GM23338 (cell line): Measurements from ENCODE around the gene CDK5RAP2. TPM values are rescaled to one million over a fixed set of nuclear protein-coding genes. Genes with fewer than 3 reads are reported as not detected.

Source experiments
- ATAC-seq: fragments of 200-7000 bp; cut with Tn5 transposase; 3 replicates; pipeline ENCODE4 v1.9.1; 2020
- DNase-seq: peaks from one replicate; pipeline ENCODE4 v3.0.0-alpha.2; 2015; ENCODE audit warnings: low spot score
- H2AFZ ChIP-seq: fragments of 200-600 bp; sonication (generic); 2 replicates; pipeline ENCODE4 v1.8.0; 2016; ENCODE audit warnings: antibody characterized with exemption, mild to moderate bottlenecking, moderate library complexity
- H3F3A ChIP-seq: fragments of 200-600 bp; sonication (generic); replicated peaks from 2 replicates; pipeline ENCODE4 v1.8.0; 2017; ENCODE audit warnings: antibody characterized with exemption, mixed run types, low read depth
- H3K27ac ChIP-seq: fragments of 200-600 bp; sonication (generic); 2 replicates; pipeline ENCODE4 v1.6.1; 2016; ENCODE audit warnings: low read depth
- H3K27me3 ChIP-seq: fragments of 200-600 bp; sonication (generic); 2 replicates; pipeline ENCODE4 v1.8.0; 2016; ENCODE audit warnings: mild to moderate bottlenecking, mixed run types, moderate library complexity; ENCODE audit not compliant: insufficient read depth
- H3K36me3 ChIP-seq: fragments of 200-600 bp; sonication (generic); 2 replicates; pipeline ENCODE4 v1.8.0; 2016; ENCODE audit warnings: mild to moderate bottlenecking; ENCODE audit not compliant: insufficient read depth
- H3K4me1 ChIP-seq: fragments of 200-600 bp; sonication (generic); 2 replicates; pipeline ENCODE4 v1.8.0; 2016; ENCODE audit warnings: mild to moderate bottlenecking, moderate library complexity; ENCODE audit not compliant: insufficient read depth
- H3K4me2 ChIP-seq: fragments of 200-600 bp; sonication (generic); 2 replicates; pipeline ENCODE4 v1.7.1; 2017; ENCODE audit warnings: mixed run types
- H3K4me3 ChIP-seq: fragments of 200-600 bp; sonication (generic); 2 replicates; pipeline ENCODE4 v1.6.1; 2016; ENCODE audit warnings: mixed run types
- H3K79me2 ChIP-seq: fragments of 200-600 bp; sonication (generic); replicated peaks from 2 replicates; pipeline ENCODE4 v1.8.0; 2017; ENCODE audit warnings: mild to moderate bottlenecking; ENCODE audit not compliant: insufficient read depth
- H3K9me2 ChIP-seq: fragments of 200-600 bp; sonication (generic); 2 replicates; pipeline ENCODE4 v1.8.0; 2017; ENCODE audit not compliant: insufficient read depth
- H4K20me1 ChIP-seq: fragments of 200-600 bp; sonication (generic); replicated peaks from 2 replicates; pipeline ENCODE4 v1.8.0; 2017; ENCODE audit warnings: mild to moderate bottlenecking; ENCODE audit not compliant: insufficient read depth
- H3K27ac Mint-ChIP-seq: 2 replicates; pipeline ENCODE4 v1.8.0; 2020; ENCODE audit warnings: inconsistent platforms, mild to moderate bottlenecking, moderate library complexity, mixed read lengths
- H3K27me3 Mint-ChIP-seq: 3 replicates; pipeline ENCODE4 v1.8.0; 2022; ENCODE audit warnings: low read depth, mild to moderate bottlenecking, moderate library complexity, mixed read lengths, inconsistent platforms; ENCODE audit not compliant: insufficient read depth, poor library complexity
- H3K36me3 Mint-ChIP-seq: 3 replicates; pipeline ENCODE4 v1.8.0; 2021; ENCODE audit warnings: low read depth, mild to moderate bottlenecking, inconsistent platforms, moderate library complexity, mixed read lengths
- H3K4me1 Mint-ChIP-seq: 3 replicates; pipeline ENCODE4 v1.8.0; 2020; ENCODE audit warnings: mild to moderate bottlenecking, inconsistent platforms, mixed read lengths
- H3K4me3 Mint-ChIP-seq: 3 replicates; pipeline ENCODE4 v1.8.0; 2021; ENCODE audit warnings: moderate library complexity, mild to moderate bottlenecking, inconsistent platforms, mixed read lengths
- H3K9me3 Mint-ChIP-seq: 3 replicates; pipeline ENCODE4 v1.8.0; 2020; ENCODE audit warnings: moderate library complexity, mild to moderate bottlenecking, inconsistent platforms, mixed read lengths
- CREB1 ChIP-seq: fragments of 250-450 bp; sonication (Bioruptor Pico); IDR thresholded peaks from 2 replicates; pipeline ENCODE4 v1.5.0; 2020; ENCODE audit warnings: low read depth, mild to moderate bottlenecking, moderate library complexity
- EZH2 ChIP-seq: fragments of 200-600 bp; sonication (generic); IDR thresholded peaks from one replicate; pipeline ENCODE4 v1.8.0; 2017; ENCODE audit warnings: antibody characterized with exemption, mild to moderate bottlenecking, low read depth; ENCODE audit not compliant: unreplicated experiment
- EZH2phosphoT487 ChIP-seq: fragments of 200-600 bp; sonication (generic); IDR thresholded peaks from one replicate; pipeline ENCODE4 v1.8.1; 2018; ENCODE audit warnings: antibody characterized with exemption; ENCODE audit not compliant: unreplicated experiment
- JUNB ChIP-seq: IDR thresholded peaks from one replicate; pipeline ENCODE4 v1.6.1; 2016; ENCODE audit warnings: antibody characterized with exemption; ENCODE audit not compliant: unreplicated experiment
- POLR2AphosphoS5 ChIP-seq: IDR thresholded peaks from 2 replicates; pipeline ENCODE4 v1.6.1; 2016; ENCODE audit warnings: antibody characterized with exemption, low read depth
- STAT1 ChIP-seq: IDR thresholded peaks from one replicate; pipeline ENCODE4 v1.6.1; 2016; ENCODE audit warnings: antibody characterized with exemption; ENCODE audit not compliant: unreplicated experiment
- ZNF331 ChIP-seq: fragments of 250-450 bp; sonication (Bioruptor Pico); IDR thresholded peaks from 2 replicates; pipeline ENCODE4 v1.5.0; 2020; ENCODE audit warnings: low read depth, mild to moderate bottlenecking, moderate library complexity
- polyA plus RNA-seq: library from polyadenylated mRNA; unstranded; fragments of >200 nt; fragmentation: Nextera tagmentation; extraction: Ambion mirVana; gene quantifications from 2 replicates; pipeline ENCODE4 v1.2.1, GENCODE V29; 2016
- total RNA-seq: library from RNA; depleted of rRNA; stranded (reverse); fragments of >200 nt; shearing (Covaris generic); gene quantifications from 2 replicates; pipeline ENCODE4 v1.2.3, GENCODE V29; 2014
- TF ChIP-seq, protein P1 (sequence below), 2 experiments: fragments of 200-600 bp in 1 of 2; sonication (generic) in 1 of 2; conservative IDR thresholded peaks; 2 replicates each; pipeline versions ENCODE4 v1.5.1 to v1.6.1; 2016 to 2017; ENCODE audit warnings: antibody characterized with exemption in 2 of 2, low read depth in 2 of 2, mild to moderate bottlenecking in 2 of 2, moderate library complexity in 1 of 2
- TF ChIP-seq, protein P2 (sequence below): IDR thresholded peaks from 2 replicates; pipeline ENCODE4 v1.6.1; 2016; ENCODE audit warnings: antibody characterized with exemption
- TF ChIP-seq, protein P3 (sequence below): IDR thresholded peaks from one replicate; pipeline ENCODE4 v1.6.1; 2018; ENCODE audit warnings: antibody characterized with exemption; ENCODE audit not compliant: unreplicated experiment
- TF ChIP-seq, protein P4 (sequence below): fragments of 250-450 bp; sonication (Bioruptor Pico); IDR thresholded peaks from 2 replicates; pipeline ENCODE4 v1.5.0; 2020; ENCODE audit warnings: mild to moderate bottlenecking, moderate library complexity

The CDK5RAP2 gene
- total and polyA plus RNA-seq, 2 experiments from 2014 or later: 50.7 to 65.7 TPM

DNA sequence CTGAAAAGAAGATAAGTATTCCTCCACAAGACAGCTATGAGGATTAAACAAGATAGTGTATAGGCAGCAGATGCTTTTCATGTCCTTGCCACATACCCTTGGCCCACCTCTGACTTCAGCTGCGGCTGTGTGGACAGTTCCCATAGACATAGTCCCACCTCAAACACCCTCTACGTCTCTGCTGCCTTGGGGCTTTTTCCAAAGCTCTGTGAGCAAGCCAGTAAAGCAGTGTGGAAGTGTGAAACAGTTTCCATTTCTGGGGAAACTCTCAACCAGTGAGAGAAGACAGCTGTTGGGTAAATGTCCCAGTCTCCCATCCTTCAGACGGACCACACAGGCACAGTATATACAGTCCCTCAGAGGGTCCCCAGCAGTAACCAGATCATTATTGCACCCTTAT lies 125.5 kb downstream of the CDK5RAP2 start (continued):
- TF ChIP-seq, protein P1, sequence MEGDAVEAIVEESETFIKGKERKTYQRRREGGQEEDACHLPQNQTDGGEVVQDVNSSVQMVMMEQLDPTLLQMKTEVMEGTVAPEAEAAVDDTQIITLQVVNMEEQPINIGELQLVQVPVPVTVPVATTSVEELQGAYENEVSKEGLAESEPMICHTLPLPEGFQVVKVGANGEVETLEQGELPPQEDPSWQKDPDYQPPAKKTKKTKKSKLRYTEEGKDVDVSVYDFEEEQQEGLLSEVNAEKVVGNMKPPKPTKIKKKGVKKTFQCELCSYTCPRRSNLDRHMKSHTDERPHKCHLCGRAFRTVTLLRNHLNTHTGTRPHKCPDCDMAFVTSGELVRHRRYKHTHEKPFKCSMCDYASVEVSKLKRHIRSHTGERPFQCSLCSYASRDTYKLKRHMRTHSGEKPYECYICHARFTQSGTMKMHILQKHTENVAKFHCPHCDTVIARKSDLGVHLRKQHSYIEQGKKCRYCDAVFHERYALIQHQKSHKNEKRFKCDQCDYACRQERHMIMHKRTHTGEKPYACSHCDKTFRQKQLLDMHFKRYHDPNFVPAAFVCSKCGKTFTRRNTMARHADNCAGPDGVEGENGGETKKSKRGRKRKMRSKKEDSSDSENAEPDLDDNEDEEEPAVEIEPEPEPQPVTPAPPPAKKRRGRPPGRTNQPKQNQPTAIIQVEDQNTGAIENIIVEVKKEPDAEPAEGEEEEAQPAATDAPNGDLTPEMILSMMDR (conservative IDR thresholded peaks at IDR 0.05; ENCODE audit: low read depth in 2 of 2): no peak
- TF ChIP-seq, protein P2, sequence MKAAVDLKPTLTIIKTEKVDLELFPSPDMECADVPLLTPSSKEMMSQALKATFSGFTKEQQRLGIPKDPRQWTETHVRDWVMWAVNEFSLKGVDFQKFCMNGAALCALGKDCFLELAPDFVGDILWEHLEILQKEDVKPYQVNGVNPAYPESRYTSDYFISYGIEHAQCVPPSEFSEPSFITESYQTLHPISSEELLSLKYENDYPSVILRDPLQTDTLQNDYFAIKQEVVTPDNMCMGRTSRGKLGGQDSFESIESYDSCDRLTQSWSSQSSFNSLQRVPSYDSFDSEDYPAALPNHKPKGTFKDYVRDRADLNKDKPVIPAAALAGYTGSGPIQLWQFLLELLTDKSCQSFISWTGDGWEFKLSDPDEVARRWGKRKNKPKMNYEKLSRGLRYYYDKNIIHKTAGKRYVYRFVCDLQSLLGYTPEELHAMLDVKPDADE: no peak

DNA sequence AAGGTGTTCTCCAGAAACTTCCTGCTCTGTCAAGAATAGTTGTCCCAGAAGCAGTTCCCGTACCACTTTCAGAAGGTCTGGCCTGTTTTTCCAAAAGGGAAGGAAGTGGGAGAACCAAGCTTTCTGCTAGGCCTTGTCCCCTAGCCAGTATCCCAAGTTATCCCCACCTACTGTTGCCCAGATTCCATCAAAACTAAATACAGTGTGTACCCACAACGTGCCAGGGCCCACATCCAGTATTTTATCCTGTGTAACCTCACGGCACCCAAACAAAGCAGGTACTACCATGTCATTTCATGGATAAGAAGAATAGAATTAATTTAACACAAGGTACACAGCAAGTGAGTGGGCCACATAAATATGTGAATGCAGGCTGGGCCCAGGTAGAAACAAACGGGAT lies 126.2 kb downstream of the CDK5RAP2 start:
- no peaks in the 10 kb centered on the region; the same call in 2 of the 3 replicates for H3K9me3 Mint-ChIP-seq
- H3K4me3 Mint-ChIP-seq: no peak overlapping the region
- no peak overlapping the region for H3K4me2 ChIP-seq
- no peak overlapping the region for H2AFZ ChIP-seq
- H3K4me1 Mint-ChIP-seq: peaks cover 14% of the 10 kb centered on the region
- ATAC-seq (no peak), DNase-seq (no peak)
- no peak overlapping the region for H3K4me3 ChIP-seq
- H3K9me2 ChIP-seq: no peaks in the 10 kb centered on the region
- no peaks in the 10 kb centered on the region for H3K79me2 ChIP-seq
- H3K36me3 Mint-ChIP-seq: peaks cover 16% of the 10 kb centered on the region
- H3K27me3 ChIP-seq: no peaks in the 10 kb centered on the region
- H3K4me1 ChIP-seq: 0 out of 2 replicates have a peak, but pooled peaks cover 6% of the 10 kb centered on the region
- H3K36me3 ChIP-seq: peaks cover 8% of the 10 kb centered on the region; the same call in 1 of the 2 replicates
- 0 out of 2 replicates have a peak, but pooled peaks cover 5% of the 10 kb centered on the region for H4K20me1 ChIP-seq
- H3K27ac ChIP-seq: no peak overlapping the region
- no peaks in the 10 kb centered on the region for H3K27me3 Mint-ChIP-seq
- H3K27ac Mint-ChIP-seq: no peak overlapping the region
- H3F3A ChIP-seq: no peaks in the 10 kb centered on the region
- TF ChIP-seq CREB1: no peak
- no peak for TF ChIP-seq POLR2AphosphoS5
- no peak for TF ChIP-seq EZH2phosphoT487
- TF ChIP-seq, protein P3, sequence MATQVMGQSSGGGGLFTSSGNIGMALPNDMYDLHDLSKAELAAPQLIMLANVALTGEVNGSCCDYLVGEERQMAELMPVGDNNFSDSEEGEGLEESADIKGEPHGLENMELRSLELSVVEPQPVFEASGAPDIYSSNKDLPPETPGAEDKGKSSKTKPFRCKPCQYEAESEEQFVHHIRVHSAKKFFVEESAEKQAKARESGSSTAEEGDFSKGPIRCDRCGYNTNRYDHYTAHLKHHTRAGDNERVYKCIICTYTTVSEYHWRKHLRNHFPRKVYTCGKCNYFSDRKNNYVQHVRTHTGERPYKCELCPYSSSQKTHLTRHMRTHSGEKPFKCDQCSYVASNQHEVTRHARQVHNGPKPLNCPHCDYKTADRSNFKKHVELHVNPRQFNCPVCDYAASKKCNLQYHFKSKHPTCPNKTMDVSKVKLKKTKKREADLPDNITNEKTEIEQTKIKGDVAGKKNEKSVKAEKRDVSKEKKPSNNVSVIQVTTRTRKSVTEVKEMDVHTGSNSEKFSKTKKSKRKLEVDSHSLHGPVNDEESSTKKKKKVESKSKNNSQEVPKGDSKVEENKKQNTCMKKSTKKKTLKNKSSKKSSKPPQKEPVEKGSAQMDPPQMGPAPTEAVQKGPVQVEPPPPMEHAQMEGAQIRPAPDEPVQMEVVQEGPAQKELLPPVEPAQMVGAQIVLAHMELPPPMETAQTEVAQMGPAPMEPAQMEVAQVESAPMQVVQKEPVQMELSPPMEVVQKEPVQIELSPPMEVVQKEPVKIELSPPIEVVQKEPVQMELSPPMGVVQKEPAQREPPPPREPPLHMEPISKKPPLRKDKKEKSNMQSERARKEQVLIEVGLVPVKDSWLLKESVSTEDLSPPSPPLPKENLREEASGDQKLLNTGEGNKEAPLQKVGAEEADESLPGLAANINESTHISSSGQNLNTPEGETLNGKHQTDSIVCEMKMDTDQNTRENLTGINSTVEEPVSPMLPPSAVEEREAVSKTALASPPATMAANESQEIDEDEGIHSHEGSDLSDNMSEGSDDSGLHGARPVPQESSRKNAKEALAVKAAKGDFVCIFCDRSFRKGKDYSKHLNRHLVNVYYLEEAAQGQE: no peak
- TF ChIP-seq ZNF331 (CRISPR knock-in tag): no peak
- TF ChIP-seq, protein P4, sequence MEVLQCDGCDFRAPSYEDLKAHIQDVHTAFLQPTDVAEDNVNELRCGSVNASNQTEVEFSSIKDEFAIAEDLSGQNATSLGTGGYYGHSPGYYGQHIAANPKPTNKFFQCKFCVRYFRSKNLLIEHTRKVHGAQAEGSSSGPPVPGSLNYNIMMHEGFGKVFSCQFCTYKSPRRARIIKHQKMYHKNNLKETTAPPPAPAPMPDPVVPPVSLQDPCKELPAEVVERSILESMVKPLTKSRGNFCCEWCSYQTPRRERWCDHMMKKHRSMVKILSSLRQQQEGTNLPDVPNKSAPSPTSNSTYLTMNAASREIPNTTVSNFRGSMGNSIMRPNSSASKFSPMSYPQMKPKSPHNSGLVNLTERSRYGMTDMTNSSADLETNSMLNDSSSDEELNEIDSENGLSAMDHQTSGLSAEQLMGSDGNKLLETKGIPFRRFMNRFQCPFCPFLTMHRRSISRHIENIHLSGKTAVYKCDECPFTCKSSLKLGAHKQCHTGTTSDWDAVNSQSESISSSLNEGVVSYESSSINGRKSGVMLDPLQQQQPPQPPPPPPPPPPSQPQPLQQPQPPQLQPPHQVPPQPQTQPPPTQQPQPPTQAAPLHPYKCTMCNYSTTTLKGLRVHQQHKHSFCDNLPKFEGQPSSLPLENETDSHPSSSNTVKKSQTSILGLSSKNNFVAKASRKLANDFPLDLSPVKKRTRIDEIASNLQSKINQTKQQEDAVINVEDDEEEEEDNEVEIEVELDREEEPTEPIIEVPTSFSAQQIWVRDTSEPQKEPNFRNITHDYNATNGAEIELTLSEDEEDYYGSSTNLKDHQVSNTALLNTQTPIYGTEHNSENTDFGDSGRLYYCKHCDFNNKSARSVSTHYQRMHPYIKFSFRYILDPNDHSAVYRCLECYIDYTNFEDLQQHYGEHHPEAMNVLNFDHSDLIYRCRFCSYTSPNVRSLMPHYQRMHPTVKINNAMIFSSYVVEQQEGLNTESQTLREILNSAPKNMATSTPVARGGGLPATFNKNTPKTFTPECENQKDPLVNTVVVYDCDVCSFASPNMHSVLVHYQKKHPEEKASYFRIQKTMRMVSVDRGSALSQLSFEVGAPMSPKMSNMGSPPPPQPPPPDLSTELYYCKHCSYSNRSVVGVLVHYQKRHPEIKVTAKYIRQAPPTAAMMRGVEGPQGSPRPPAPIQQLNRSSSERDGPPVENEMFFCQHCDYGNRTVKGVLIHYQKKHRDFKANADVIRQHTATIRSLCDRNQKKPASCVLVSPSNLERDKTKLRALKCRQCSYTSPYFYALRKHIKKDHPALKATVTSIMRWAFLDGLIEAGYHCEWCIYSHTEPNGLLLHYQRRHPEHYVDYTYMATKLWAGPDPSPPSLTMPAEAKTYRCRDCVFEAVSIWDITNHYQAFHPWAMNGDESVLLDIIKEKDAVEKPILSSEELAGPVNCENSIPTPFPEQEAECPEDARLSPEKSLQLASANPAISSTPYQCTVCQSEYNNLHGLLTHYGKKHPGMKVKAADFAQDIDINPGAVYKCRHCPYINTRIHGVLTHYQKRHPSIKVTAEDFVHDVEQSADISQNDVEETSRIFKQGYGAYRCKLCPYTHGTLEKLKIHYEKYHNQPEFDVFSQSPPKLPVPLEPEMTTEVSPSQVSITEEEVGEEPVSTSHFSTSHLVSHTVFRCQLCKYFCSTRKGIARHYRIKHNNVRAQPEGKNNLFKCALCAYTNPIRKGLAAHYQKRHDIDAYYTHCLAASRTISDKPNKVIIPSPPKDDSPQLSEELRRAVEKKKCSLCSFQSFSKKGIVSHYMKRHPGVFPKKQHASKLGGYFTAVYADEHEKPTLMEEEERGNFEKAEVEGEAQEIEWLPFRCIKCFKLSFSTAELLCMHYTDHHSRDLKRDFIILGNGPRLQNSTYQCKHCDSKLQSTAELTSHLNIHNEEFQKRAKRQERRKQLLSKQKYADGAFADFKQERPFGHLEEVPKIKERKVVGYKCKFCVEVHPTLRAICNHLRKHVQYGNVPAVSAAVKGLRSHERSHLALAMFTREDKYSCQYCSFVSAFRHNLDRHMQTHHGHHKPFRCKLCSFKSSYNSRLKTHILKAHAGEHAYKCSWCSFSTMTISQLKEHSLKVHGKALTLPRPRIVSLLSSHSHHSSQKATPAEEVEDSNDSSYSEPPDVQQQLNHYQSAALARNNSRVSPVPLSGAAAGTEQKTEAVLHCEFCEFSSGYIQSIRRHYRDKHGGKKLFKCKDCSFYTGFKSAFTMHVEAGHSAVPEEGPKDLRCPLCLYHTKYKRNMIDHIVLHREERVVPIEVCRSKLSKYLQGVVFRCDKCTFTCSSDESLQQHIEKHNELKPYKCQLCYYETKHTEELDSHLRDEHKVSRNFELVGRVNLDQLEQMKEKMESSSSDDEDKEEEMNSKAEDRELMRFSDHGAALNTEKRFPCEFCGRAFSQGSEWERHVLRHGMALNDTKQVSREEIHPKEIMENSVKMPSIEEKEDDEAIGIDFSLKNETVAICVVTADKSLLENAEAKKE: no peak
- TF ChIP-seq STAT1: no peak
- TF ChIP-seq JUNB: no peak
- TF ChIP-seq EZH2: no peak
